Caco-2 (cell line): ENCODE results near the gene CACNB1. TPM values are rescaled to one million over a fixed set of nuclear protein-coding genes. Genes with fewer than 3 reads are reported as not detected.
"Not testable (repeated sequence)": the region's sequence is repeated elsewhere in the genome, so short reads cannot be mapped to it uniquely, and the experiment has no call there.

ENCODE experiments used
- BruUV-seq: library from RNA; stranded (reverse); fragments of 400-500 nt; replicated peaks from 2 replicates; lab custom pipeline; 2021; lab: Mats Ljungman, UMichigan
- CTCF ChIA-PET: fragments of 300-600 bp; sonication (Branson Sonifier 250); formaldehyde crosslinking; loops from one replicate; lab custom pipeline; 2022; ENCODE audit warnings: antibody characterized with exemption; lab: Charles Lee
- POLR2A ChIA-PET: fragments of 300-600 bp; sonication (Branson Sonifier 250); formaldehyde crosslinking; loops from one replicate; lab custom pipeline; 2022; ENCODE audit warnings: antibody characterized with exemption; lab: Charles Lee
- DNase-seq, 2 experiments: peaks; one replicate each; pipeline versions ENCODE4 v3.0.0 to v3.0.0-alpha.2; 2020 to 2022
- H3K27me3 ChIP-seq: replicated peaks from 2 replicates; pipeline ENCODE4 v1.6.0; 2011; ENCODE audit warnings: low read length; ENCODE audit not compliant: control insufficient read depth, insufficient read depth
- H3K36me3 ChIP-seq: 2 replicates; pipeline ENCODE4 v1.5.1; 2011; ENCODE audit warnings: low read length; ENCODE audit not compliant: control insufficient read depth, insufficient read depth
- H3K4me1 ChIP-seq: fragments of 250-450 bp; sonication (Bioruptor Pico); 2 replicates; pipeline ENCODE4 v1.5.1; 2020; ENCODE audit warnings: mild to moderate bottlenecking
- H3K4me3 ChIP-seq: 2 replicates; pipeline ENCODE4 v1.5.1; 2011; ENCODE audit warnings: low read depth, mild to moderate bottlenecking, control low read depth, low read length
- H3K9me3 ChIP-seq: fragments of 250-450 bp; sonication (Bioruptor Pico); 2 replicates; pipeline ENCODE4 v1.5.1; 2020; ENCODE audit warnings: mild to moderate bottlenecking, moderate library complexity
- H3K27ac Mint-ChIP-seq: one replicate; pipeline ENCODE4 v1.8.0; 2022; ENCODE audit warnings: mixed read lengths; ENCODE audit not compliant: unreplicated experiment
- H3K27me3 Mint-ChIP-seq: one replicate; pipeline ENCODE4 v1.8.0; 2022; ENCODE audit warnings: mixed read lengths; ENCODE audit not compliant: insufficient read depth, unreplicated experiment
- H3K36me3 Mint-ChIP-seq: one replicate; pipeline ENCODE4 v1.8.0; 2022; ENCODE audit warnings: mild to moderate bottlenecking, mixed read lengths; ENCODE audit not compliant: insufficient read depth, unreplicated experiment
- H3K4me1 Mint-ChIP-seq: one replicate; pipeline ENCODE4 v1.8.0; 2022; ENCODE audit warnings: low read depth, mixed read lengths; ENCODE audit not compliant: unreplicated experiment
- H3K4me3 Mint-ChIP-seq: one replicate; pipeline ENCODE4 v1.8.0; 2022; ENCODE audit warnings: mild to moderate bottlenecking, moderate library complexity, mixed read lengths; ENCODE audit not compliant: unreplicated experiment
- H3K9me3 Mint-ChIP-seq: one replicate; pipeline ENCODE4 v1.8.0; 2022; ENCODE audit warnings: mixed read lengths; ENCODE audit not compliant: unreplicated experiment
- intact Hi-C: fragments of 100-400 bp; cut with micrococcal nuclease; formaldehyde crosslinking; loops from one replicate; pipeline ENCODE4 v1.10.0; 2022; ENCODE audit not compliant: unreplicated experiment
- total RNA-seq: library from RNA; stranded (reverse); gene quantifications from 2 replicates; pipeline ENCODE4 v1.2.3, GENCODE V29; 2022
- TF ChIP-seq, protein P1 (sequence below), 2 experiments: fragments of 200-600 bp in 1 of 2; IDR thresholded peaks; 1 replicate in 1 of 2; 2 replicates in 1 of 2; pipeline versions ENCODE4 v1.5.1 to v1.8.0; 2011 to 2022; ENCODE audit warnings: antibody characterized with exemption in 1 of 2, control low read depth in 1 of 2, inconsistent platforms in 1 of 2, low read depth in 1 of 2, low read length in 1 of 2, mild to moderate bottlenecking in 1 of 2, moderate library complexity in 1 of 2; ENCODE audit not compliant: insufficient read depth in 1 of 2, severe bottlenecking in 1 of 2, unreplicated experiment in 1 of 2

The CACNB1 gene
- total RNA-seq, 1 experiment from 2014 or later: 7.0 TPM

DNA sequence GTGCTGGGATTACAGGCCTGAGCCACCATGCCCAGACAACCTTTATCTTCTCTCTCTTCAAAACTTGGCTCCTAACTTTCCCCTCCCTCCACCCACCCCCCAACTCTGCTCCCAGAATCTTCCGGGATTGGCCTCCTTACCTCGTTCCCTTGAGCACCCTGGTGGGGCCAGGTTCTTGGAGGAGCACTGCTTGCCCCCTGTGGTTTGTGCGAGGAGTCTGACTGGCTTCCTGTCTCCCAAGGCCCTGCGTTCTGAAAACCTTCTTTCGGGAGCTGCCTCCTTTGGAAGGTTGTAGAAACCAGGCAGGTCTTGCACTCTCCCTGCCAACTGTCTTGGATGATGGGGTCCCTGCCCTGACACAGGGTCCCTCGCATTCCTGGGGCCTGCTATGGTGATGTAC lies 65.9 kb downstream of the CACNB1 start:
- no peaks in the 10 kb centered on the region for H3K4me1 ChIP-seq
- H3K9me3 ChIP-seq: no peaks in the 10 kb centered on the region; the same call in 1 of the 2 replicates
- H3K27me3 Mint-ChIP-seq: no peaks in the 10 kb centered on the region
- no peak for DNase-seq
- H3K9me3 Mint-ChIP-seq: no peaks in the 10 kb centered on the region
- no TSS peak for BruUV-seq
- TF ChIP-seq, protein P1, sequence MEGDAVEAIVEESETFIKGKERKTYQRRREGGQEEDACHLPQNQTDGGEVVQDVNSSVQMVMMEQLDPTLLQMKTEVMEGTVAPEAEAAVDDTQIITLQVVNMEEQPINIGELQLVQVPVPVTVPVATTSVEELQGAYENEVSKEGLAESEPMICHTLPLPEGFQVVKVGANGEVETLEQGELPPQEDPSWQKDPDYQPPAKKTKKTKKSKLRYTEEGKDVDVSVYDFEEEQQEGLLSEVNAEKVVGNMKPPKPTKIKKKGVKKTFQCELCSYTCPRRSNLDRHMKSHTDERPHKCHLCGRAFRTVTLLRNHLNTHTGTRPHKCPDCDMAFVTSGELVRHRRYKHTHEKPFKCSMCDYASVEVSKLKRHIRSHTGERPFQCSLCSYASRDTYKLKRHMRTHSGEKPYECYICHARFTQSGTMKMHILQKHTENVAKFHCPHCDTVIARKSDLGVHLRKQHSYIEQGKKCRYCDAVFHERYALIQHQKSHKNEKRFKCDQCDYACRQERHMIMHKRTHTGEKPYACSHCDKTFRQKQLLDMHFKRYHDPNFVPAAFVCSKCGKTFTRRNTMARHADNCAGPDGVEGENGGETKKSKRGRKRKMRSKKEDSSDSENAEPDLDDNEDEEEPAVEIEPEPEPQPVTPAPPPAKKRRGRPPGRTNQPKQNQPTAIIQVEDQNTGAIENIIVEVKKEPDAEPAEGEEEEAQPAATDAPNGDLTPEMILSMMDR (IDR thresholded peaks at IDR 0.05; ENCODE audit: insufficient read depth in 1 of 2, low read depth in 1 of 2, low read length in 1 of 2, severe bottlenecking in 1 of 2, unreplicated experiment in 1 of 2): no peak
- no peak overlapping the region for H3K27ac Mint-ChIP-seq
- no peaks in the 10 kb centered on the region for H3K36me3 Mint-ChIP-seq
- POLR2A ChIA-PET: no interaction called here
- H3K36me3 ChIP-seq: no peaks in the 10 kb centered on the region
- no peak overlapping the region for H3K4me3 ChIP-seq
- intact Hi-C loops: no loop called here
- CTCF ChIA-PET: no interaction called here
- H3K4me3 Mint-ChIP-seq: no peak overlapping the region
- no peaks in the 10 kb centered on the region for H3K4me1 Mint-ChIP-seq
- H3K27me3 ChIP-seq: no peaks in the 10 kb centered on the region

DNA sequence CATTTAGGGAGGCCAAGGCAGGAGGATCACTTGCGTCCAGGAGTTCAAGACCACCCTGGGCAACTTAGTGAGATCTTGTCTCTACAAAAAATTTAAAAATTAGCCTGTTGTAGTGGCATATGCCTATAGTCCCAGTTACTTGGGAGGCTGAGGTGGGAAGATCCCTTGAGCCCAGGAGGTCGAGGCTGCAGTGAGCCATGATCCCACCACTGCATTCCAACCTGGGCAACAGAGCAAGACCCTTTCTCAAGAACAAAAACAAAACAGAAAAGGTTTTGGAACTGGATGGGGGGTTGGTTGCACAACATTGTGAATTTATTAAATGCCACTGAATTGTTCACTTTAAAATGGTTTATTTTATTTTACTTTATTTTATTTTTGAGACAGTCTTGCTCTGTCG lies 67.3 kb downstream of the CACNB1 start:
- no TSS peak for BruUV-seq
- no peaks in the 10 kb centered on the region for H3K9me3 Mint-ChIP-seq
- intact Hi-C loops: no loop called here

DNA sequence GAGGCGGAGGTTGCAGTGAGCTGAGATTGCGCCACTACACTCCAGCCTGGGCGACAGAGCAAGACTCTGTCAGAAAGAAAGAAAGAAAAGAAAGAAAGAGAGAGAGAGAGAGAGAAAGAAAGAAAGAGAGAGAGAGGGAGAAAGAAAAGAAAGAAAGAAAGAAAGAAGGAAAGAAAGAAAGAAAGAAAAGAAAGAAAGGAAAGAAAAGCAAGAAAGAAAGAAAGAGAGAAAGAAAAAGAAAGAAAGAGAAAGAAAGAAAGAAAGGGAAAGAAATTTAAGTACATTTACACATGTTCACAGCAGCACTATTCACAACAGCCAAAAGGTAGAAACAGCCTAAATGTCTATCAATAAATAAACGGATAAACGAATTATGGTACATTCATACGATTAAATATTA lies 67.9 kb downstream of the CACNB1 start:
- H3K4me3 Mint-ChIP-seq, POLR2A ChIA-PET, H3K4me1 Mint-ChIP-seq, H3K36me3 ChIP-seq, H3K36me3 Mint-ChIP-seq, H3K4me1 ChIP-seq, H3K9me3 ChIP-seq, H3K27me3 Mint-ChIP-seq, H3K27me3 ChIP-seq, H3K9me3 Mint-ChIP-seq, H3K27ac Mint-ChIP-seq, H3K4me3 ChIP-seq, intact Hi-C loops, BruUV-seq, DNase-seq, CTCF ChIA-PET: not testable (repeated sequence)

More for the DNA sequence above, 67.3 kb downstream of the CACNB1 start:
- CTCF ChIA-PET: no interaction called here
- no peaks in the 10 kb centered on the region for H3K27me3 ChIP-seq
- Mint-ChIP-seq H3K4me3 (no peak overlapping the region), H3K36me3 (no peaks in the 10 kb centered on the region), H3K4me1 (no peaks in the 10 kb centered on the region), H3K27me3 (no peaks in the 10 kb centered on the region), H3K27ac (no peak overlapping the region)
- no peaks in the 10 kb centered on the region for H3K36me3 ChIP-seq
- TF ChIP-seq, protein P1 (IDR thresholded peaks at IDR 0.05; ENCODE audit: insufficient read depth in 1 of 2, low read depth in 1 of 2, low read length in 1 of 2, severe bottlenecking in 1 of 2, unreplicated experiment in 1 of 2): no peak
- DNase-seq: no peak
- H3K9me3 ChIP-seq: no peaks in the 10 kb centered on the region; the same call in 1 of the 2 replicates
- no peak overlapping the region for H3K4me3 ChIP-seq
- POLR2A ChIA-PET: no interaction called here
- H3K4me1 ChIP-seq: no peaks in the 10 kb centered on the region

- Mint-ChIP-seq H3K27me3 (no peaks in the 10 kb centered on the region), H3K4me1 (no peaks in the 10 kb centered on the region), H3K27ac (no peak overlapping the region), H3K36me3 (no peaks in the 10 kb centered on the region), H3K9me3 (no peaks in the 10 kb centered on the region), H3K4me3 (no peak overlapping the region)
- Histone ChIP-seq H3K4me3 (no peak overlapping the region), H3K36me3 (no peaks in the 10 kb centered on the region), H3K27me3 (no peaks in the 10 kb centered on the region), H3K4me1 (no peaks in the 10 kb centered on the region), H3K9me3 (no peaks in the 10 kb centered on the region; the same call in 1 of the 2 replicates)
- no peak for DNase-seq
- intact Hi-C loops: no loop called here
- no TSS peak for BruUV-seq
- ChIA-PET CTCF (no interaction called here), POLR2A (no interaction called here)
- TF ChIP-seq, protein P1 (IDR thresholded peaks at IDR 0.05; ENCODE audit: insufficient read depth in 1 of 2, low read depth in 1 of 2, low read length in 1 of 2, severe bottlenecking in 1 of 2, unreplicated experiment in 1 of 2): no peak
These were observed 71.0 kb downstream of the CACNB1 start for GRCh38 chr17:39126436-39126835.
